ENCODE results near the gene BTG2.

BTG2 gene

DNA sequence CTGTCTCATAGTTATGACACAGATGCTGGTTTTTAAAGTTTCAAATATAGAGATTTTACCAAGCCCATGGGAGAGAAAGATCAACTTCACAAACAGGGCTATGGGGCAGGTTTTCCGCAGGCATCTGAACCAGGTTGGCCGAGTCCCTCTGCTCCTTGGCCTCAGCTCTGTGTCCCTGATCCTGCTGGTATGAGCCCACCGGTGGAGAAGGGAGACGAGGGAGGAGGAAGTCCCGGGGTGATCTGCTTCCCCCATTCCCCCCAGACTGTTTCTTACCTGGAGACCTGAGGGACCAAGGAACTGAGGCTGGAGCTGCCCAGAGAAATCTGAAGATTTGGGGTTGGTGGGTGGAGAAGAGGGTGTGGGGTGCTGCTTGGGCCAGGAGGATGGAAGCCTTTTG, 28.9 kb upstream of the BTG2 start:
- no peak for DNase-seq (ENCODE audit: low read depth in 2 of 2)

- DNase-seq (ENCODE audit: low read depth in 2 of 2), result no peak
Observed at GRCh38 chr1:203276916-203277545, 28.3 kb upstream of the BTG2 start.

DNA sequence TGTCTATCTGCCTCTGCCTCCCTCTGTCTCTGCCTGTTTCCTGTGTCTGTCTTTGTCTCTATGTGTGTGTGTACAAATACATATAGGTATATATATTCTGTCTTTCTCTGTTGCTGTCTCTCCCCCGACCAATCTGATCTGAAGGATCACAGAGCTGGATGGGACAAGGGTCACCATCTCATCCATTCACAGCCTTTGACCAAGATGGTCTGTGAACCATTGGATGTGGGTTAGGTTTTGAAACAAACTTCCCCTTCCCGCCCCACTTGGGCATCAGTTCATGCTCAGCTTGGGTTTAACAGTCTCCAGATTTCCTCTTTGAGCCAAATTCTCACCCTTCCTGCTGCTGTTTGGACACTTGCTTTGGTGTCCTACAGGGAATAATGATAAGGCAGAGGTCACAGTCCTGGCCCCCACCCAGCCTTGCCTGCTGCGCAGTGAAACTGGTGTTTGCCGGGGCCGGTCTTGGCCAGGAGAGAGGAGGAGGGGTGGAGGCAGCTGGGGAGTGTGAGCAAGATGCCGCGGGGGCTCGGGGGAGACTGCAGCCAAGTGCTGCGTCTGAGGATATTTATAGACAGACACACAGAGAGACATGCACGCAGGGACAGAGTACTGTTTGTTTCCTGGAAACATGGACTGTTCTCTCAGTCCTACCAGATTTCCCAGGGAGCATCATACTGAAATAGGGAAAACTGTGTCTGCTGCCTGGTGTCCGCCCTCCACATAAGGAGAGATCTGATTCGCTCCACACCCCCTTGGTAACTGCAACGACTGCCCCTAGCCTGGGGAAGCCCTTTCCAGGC, 27.0 kb upstream of the BTG2 start:
- no peak for DNase-seq (ENCODE audit: low read depth in 2 of 2)

DNA sequence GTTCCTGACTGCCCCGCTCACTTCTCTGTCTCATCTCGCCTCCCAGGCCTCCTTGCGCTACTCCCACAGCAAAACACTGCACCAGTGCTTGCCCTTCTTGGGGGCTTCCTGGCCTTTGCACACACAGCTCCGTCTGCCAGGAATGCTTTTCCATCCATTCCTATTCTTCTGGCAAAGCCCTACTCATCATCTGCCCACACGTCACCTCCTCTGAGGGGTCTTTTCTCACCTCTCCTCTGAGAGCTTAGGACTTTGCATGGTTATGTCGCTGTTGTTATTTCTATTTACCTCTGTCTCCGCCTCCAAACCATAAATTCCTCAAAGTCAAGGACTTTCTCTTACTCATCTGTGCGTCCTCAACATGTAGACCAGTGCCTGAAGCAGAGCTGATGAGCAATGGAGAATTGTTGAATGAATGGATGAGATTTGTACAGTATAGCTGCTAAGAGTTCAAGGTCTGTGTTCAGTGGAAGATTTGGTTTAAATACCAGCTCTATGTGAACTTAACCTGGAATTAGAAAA, 26.4 kb upstream of the BTG2 start:
- no peak for DNase-seq (ENCODE audit: low read depth in 2 of 2)

DNA sequence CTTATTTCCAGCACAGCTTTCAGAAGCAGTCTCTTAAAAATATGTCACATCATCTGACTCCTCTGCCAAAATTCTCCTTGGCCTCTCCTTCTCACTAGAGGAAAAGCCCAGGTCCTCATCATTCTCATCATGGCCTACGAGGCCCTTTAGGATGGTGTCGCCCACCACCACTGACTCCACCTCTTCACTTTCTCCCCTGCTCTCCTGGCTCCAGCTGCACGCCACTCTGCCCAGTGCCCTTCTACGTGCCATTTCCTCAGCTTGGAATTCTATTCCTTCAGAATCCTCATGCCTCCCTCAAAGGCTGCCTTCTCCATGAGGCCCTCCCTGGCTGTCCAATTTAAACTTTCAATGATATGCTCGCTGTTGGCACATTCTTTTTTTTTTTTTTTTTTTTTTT, 25.3 kb upstream of the BTG2 start:
- DNase-seq (ENCODE audit: low read depth in 2 of 2), result no peak

DNA sequence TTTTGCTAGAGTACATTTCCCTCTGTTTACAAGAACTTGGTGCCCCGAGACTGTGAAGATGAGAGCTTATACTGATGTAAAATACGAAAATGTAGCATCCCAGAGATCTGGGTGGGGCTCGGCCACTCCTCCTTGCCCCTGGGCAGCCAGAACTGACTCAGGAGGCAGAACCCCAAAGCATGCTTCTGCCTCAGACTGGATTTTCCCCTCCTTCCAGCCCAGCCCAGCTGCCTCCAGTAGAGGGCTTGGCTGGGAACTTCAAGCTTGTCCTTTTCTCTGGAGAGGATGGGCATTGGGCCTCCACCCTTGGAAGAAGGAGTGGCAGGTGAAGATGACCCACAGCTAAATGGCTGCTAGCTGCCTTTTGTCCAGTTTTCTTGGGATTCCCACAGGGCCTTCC, 24.3 kb upstream of the BTG2 start:
- DNase-seq (ENCODE audit: low read depth in 2 of 2), result no peak

DNA sequence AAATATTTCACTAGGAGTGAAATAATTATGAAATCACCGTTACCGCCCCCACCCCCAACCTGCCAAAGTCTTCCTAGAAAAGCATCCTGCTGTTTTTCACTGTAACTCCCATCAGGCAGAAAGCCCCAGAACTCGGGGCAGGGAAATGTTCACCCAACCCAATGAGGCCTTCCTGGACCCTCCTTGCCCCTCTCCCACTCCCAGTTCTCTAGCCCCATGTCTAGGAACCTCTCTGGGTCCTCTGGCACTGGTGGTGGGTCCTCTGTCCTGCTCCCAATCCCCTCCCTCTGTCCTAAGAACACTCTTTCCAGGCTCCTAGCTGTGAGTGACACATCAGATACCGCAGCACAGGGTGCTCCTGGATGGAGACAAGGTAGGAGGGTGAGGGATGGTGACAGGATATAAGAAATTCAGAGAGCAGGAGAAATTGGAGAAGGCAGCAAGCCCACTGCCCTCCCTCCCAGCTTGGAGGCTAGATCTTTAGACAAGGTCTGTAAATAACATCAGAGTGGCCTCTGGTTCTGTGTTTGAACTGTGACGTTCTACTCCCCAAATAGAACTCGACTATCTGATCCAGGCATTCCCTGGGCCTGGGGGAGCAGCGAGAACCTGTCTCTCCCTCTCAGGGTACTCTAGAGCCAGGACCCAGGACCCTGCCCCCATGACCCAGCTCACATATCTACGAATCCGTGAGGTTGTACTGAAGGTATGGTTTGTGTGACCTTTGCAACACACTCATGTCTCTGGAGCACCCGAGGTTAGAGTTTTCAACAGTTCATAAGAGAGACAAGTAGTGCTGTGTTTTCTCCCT, 23.3 kb upstream of the BTG2 start:
- no peak for DNase-seq (ENCODE audit: low read depth in 2 of 2)

DNA sequence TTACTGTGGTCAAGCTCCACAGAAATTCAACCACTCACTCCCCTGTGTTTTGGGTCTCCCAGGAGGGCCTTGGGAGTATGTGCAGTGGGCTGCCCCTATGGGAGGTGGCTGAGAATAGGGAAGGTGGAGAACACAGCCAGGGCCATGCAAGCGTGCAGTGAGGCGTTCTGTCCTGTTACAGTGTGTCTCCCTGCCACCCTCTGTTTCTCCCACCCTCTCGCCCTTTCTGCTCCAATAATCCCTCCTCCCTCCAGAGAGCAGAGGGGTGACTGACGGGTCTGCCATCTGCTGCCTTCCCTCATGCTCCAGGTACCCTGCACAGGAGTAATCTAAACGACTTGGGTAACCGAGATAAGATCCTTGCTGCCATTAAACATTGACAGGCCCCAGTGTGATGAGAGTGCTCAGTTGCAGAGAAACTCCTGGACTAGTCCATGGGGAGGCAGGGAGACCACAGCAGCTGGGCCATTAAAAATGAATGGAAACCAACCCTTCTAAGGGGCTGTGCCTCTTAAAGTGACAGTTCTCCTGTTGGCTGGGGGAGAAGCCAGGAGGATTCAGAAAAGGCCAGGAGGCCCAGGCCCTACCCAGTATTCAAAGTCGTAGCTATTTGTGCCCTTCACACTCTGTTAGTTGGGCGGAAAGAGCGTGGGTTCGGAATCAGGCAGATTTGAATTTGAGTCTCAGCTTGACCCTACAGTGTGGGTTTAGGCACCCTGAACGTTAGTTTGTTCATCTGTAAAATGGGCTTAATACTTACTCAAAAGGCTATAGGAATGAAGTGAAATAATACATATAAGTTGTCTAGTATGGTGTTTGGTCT, 22.4 kb upstream of the BTG2 start:
- no peak for DNase-seq (ENCODE audit: low read depth in 2 of 2)

DNA sequence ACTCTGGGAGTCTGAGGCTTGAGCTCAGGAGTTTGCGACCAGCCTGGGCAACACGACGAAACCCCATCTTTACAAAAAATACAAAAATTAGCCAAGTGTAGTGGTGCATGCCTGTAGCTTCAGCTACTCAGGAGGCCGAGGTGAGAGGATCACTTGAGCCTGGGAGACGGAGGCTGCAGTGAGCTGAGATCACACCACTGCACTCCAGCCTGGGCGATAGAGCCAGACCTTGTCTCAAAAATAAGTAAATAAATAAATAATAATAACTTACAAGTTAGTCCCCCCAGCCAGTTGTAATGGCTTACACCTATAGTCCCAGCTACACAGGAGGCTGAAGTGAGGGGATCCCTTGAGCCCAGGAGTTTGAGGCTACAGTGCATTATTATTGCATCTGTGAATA, 21.7 kb upstream of the BTG2 start:
- DNase-seq (ENCODE audit: low read depth in 2 of 2), result no peak

DNA sequence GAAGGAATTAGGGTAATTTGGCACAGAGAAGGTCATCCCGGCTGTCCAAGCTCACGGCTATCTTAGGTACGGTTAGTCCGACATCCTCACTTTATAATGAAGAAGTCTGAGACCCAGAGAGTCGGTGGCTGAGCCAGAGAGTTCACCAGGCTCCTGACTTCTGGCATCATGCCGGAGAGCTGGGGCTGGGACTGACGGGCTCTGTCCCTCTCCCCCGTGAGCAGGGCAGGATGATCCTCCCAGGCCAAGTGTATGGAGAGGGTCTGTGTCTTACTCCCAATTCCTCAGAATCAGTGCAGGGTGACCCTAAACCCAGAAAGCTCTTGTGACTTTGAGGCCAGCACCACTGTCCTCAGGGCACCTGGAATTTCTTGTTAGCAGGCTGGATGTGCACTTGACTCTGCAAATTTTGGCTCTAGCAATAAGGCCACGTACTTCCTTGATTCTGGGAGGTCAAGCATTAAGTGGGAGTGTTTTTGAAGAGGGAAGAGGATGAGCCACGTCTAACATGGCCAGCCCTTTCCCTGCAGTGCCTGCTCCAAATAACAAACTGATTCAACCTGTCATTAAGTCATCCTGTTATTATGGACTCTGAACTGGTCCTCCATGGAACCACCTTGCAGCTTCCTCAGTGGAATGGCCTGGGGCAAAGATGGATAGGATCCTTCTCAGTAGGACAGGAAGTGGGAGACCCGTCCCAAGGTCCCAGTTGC, 20.8 kb upstream of the BTG2 start:
- no peak for DNase-seq (ENCODE audit: low read depth in 2 of 2)

DNA sequence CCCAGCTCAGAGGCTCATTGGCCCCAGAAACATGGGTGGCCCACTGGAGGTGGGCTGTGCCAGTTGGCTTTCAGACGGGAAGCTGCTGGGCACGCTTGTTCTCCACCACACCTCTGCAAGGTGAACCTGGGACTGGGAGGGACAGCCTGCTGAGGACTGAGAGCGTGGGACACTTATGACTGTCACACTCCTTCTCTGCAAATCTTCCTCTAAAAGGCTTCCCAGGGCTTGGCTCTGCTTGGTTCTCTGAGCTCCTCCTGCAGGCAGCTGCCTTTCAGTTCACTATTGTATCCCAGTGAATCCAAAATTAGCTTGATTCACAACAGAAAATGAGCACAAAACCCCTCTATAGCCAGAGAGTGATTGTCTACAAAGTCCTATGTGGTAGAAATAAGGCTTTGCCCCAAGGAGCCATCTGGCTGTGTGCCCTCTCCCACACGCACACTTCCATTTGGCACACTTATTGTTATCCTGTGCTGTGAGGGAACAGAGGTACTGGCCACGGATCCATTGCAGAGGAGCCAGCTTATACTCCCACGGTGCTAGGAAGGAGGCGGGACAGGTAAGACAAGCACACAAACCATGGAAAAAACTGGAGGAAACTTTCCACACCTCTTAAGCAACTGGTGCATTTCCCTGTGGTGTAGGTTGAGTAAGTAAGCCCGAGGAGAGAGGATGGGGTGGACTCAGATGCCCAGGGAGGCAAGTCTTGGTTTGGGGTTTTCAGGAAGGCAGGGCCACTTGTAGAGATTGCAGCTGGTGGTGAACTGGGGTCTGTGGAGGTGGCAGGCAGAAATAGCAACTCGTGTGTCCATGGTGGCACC, 18.9 kb upstream of the BTG2 start:
- DNase-seq (ENCODE audit: low read depth in 2 of 2), result no peak

- DNase-seq (ENCODE audit: low read depth in 2 of 2), result peak; percentile 70 to 71
Observed at GRCh38 chr1:203287109-203287893, 18.0 kb upstream of the BTG2 start.

DNA sequence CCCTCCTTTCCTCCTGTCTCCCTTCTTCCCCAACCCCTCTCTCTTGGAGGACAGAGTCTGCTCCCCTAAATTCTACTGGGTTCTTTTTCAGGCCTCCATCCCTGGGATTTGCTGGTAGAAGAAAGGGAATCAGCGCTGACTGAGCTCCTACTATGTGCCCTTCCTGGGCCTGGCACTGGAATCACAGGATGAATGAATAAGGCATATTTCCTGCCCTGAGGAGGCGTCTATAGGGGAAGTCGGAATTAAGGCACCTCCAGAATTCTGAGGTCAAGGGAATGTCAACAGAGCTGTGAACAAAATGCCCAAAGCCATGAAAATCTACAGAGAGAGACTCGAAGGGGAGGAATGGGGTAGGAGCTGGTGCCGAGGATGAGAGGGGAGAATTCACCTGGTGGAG, 17.4 kb upstream of the BTG2 start:
- DNase-seq (ENCODE audit: low read depth in 2 of 2), result no peak

GRCh38 chr1:203288400-203288799, 16.9 kb upstream of the BTG2 start:
- no peak for DNase-seq (ENCODE audit: low read depth in 2 of 2)

DNA sequence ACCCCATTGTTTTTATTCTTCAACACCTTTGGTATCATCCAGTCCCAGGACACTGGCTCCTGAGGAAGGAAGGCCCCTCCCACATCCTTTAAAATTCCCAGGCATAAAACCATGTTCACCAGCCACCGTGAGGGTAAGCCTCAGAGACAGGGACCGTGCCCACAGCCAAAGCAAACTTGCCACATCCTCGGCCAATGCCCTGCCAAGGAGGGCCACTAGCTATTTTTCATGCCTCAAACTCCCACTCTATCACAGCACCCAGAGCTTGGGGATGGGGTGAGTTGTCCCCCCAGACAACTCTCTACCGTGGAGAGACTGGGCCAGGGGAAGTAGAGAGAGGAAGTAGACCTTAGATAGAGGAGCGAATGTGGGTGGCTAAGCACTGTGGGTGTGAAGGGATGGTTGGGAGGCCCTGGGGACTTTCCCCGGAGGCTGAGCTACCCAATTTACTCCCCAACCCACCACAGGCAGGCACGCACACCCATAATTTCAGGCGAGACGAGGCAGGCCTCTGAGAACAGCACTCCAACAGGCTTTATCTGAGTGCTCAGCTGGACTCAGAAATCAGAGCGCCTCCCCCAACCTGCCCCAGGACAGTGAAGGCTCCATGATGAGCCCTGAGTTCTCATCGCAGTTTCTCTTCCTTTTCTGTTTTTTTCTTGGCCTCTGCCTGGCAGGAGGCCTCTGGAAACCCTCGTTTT, 15.9 kb upstream of the BTG2 start:
- peak; percentile 84 to 92 for DNase-seq (ENCODE audit: low read depth in 2 of 2)

DNA sequence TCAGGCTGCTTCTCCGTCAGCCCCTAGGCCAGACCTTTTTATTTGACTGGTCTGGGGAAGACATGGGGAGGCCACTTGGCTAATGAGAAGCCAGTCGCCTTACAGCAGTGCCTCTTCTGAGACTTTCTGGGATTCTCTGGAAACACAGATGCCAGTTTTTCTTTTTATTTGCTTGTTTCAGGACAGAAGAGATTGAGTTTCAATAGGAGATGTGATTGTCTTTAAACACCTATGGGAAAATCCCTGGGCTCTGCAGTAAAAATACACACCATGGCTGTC, 15.4 kb upstream of the BTG2 start:
- no peak for DNase-seq (ENCODE audit: low read depth in 2 of 2)

- peak; percentile 95 to 97 for DNase-seq (ENCODE audit: low read depth in 2 of 2)
Observed at GRCh38 chr1:203290261-203291089, 14.8 kb upstream of the BTG2 start.

Data from stimulated activated CD4-positive, alpha-beta T cell treated with anti-CD3 and anti-CD28 coated beads, Interleukin-15, amount 100 ng/mL, for 48 hours (primary cell).